ENCODE results near the gene RUNDC1.

The RUNDC1 gene

GRCh38 chr17:43025290-43025657, 44.9 kb downstream of the RUNDC1 start (continued):
- peak; percentile 47 for TF ChIP-seq ZBTB26 (tag by site-specific recombination; optimal IDR thresholded peaks at IDR 0.05)
- TF ChIP-seq ZNF624 (tag by site-specific recombination; IDR thresholded peaks at IDR 0.05), result no peak
- no peak for TF ChIP-seq ZNF623 (tag by site-specific recombination; IDR thresholded peaks at IDR 0.05)
- TF ChIP-seq ZBTB1 (tag by site-specific recombination; IDR thresholded peaks at IDR 0.05), result no peak
- no peak for TF ChIP-seq ZBTB49 (tag by site-specific recombination; IDR thresholded peaks at IDR 0.05; ENCODE audit: low read depth)
- TF ChIP-seq OSR2 (tag by site-specific recombination; IDR thresholded peaks at IDR 0.05), result no peak
- TF ChIP-seq HIC1 (tag by site-specific recombination; IDR thresholded peaks at IDR 0.05), result no peak
- TF ChIP-seq, protein P1, sequence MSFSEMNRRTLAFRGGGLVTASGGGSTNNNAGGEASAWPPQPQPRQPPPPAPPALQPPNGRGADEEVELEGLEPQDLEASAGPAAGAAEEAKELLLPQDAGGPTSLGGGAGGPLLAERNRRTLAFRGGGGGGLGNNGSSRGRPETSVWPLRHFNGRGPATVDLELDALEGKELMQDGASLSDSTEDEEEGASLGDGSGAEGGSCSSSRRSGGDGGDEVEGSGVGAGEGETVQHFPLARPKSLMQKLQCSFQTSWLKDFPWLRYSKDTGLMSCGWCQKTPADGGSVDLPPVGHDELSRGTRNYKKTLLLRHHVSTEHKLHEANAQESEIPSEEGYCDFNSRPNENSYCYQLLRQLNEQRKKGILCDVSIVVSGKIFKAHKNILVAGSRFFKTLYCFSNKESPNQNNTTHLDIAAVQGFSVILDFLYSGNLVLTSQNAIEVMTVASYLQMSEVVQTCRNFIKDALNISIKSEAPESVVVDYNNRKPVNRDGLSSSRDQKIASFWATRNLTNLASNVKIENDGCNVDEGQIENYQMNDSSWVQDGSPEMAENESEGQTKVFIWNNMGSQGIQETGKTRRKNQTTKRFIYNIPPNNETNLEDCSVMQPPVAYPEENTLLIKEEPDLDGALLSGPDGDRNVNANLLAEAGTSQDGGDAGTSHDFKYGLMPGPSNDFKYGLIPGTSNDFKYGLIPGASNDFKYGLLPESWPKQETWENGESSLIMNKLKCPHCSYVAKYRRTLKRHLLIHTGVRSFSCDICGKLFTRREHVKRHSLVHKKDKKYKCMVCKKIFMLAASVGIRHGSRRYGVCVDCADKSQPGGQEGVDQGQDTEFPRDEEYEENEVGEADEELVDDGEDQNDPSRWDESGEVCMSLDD (tag by site-specific recombination; IDR thresholded peaks at IDR 0.05), result peak; percentile 59
- no peak for TF ChIP-seq ZNF239 (tag by site-specific recombination; IDR thresholded peaks at IDR 0.05)
- TF ChIP-seq ZBTB11 (tag by site-specific recombination; conservative IDR thresholded peaks at IDR 0.05; ENCODE audit: low read depth), result no peak
- peak; percentile 49; the same call in 1 of the 2 replicates for TF ChIP-seq ZNF391 (tag by site-specific recombination; IDR thresholded peaks at IDR 0.05; ENCODE audit: borderline replicate concordance, low read depth)
- TF ChIP-seq ZNF133 (tag by site-specific recombination; IDR thresholded peaks at IDR 0.05), result no peak
- TF ChIP-seq ZNF707 (tag by site-specific recombination; IDR thresholded peaks at IDR 0.05), result no peak

All from HEK293 (cell line).